Activated T-helper 2 cell treated with anti-CD3 and anti-CD28 coated beads, Interferon-gamma antibody, Interleukin-2, Interleukin-4, amounts not matched to agents 10 μg/mL and 5 μg/mL and 100 μg/mL, durations not matched to agents 14 hours and 24 hours and 36 hours (primary cell): Measurements from ENCODE around the gene PLOD1. TPM values are rescaled to one million over a fixed set of nuclear protein-coding genes. Genes with fewer than 3 reads are reported as not detected.

ENCODE experiments used
- total RNA-seq: library from RNA; stranded (reverse); gene quantifications from 2 replicates; pipeline ENCODE4 v1.2.3, GENCODE V29; 2022

Gene PLOD1
- total RNA-seq, 1 donor from 2014 or later, result 44.0 TPM

Other genes starting within 250 kb of the PLOD1 start
- gene DRAXIN, start 243.0 kb upstream of the PLOD1 start, total RNA-seq, result 0.07 TPM in 2 replicates
- 8.6 and 9.7 TPM in 2 replicates for gene AGTRAP, start 198.6 kb upstream of the PLOD1 start, total RNA-seq
- not detected in 2 replicates for gene C1orf167, start 172.5 kb upstream of the PLOD1 start, total RNA-seq
- 18.8 and 21.4 TPM in 2 replicates for gene MTHFR, start 128.8 kb upstream of the PLOD1 start, total RNA-seq
- 18.8 and 18.9 TPM in 2 replicates for gene CLCN6, start 128.5 kb upstream of the PLOD1 start, total RNA-seq
- not detected in 2 replicates for gene NPPA, start 86.9 kb upstream of the PLOD1 start, total RNA-seq
- gene NPPB, start 75.8 kb upstream of the PLOD1 start, total RNA-seq, result not detected in 2 replicates
- 36.2 and 37.4 TPM in 2 replicates for gene KIAA2013, start 8.3 kb upstream of the PLOD1 start, total RNA-seq
- gene MFN2, start 45.7 kb downstream of the PLOD1 start, total RNA-seq, result 67.9 and 69.5 TPM in 2 replicates
- 85.8 and 91.2 TPM in 2 replicates for gene MIIP, start 84.8 kb downstream of the PLOD1 start, total RNA-seq
- gene TNFRSF8, start 128.6 kb downstream of the PLOD1 start, total RNA-seq, result 65.0 and 65.5 TPM in 2 replicates
- 150 and 153 TPM in 2 replicates for gene TNFRSF1B, start 232.3 kb downstream of the PLOD1 start, total RNA-seq